ENCODE measurements around the gene ARHGAP9. TPM values are rescaled to one million over a fixed set of nuclear protein-coding genes. Genes with fewer than 3 reads are reported as not detected.

ARHGAP9 gene
- 26.5 TPM for total RNA-seq
- long read RNA-seq, transcript ARHGAP9-204 (16 exons, 2,323 nt): major isoform, 16 of 61 reads
- long read RNA-seq, partial matches to known transcripts: 12 of 61 reads
- long read RNA-seq, other reads (novel, unspliced or antisense): 33 of 61 reads

GRCh38 chr12:57479376-57480115 is at the start of gene ARHGAP9:
TSS of gene ARHGAP9 (minus strand) at chr12:57479866. CDS start at chr12:57479406, 460 bp downstream.
- DNase-seq (ENCODE audit: low spot score): no peak

- no peak for DNase-seq (ENCODE audit: low spot score)
These were observed 49.3 kb upstream of the ARHGAP9 start for GRCh38 chr12:57528831-57529555.

- DNase-seq (ENCODE audit: low spot score): no peak
These were observed 48.5 kb upstream of the ARHGAP9 start for GRCh38 chr12:57528176-57528575.

- DNase-seq (ENCODE audit: low spot score): no peak
These were observed 47.5 kb upstream of the ARHGAP9 start for GRCh38 chr12:57527184-57527583.

GRCh38 chr12:57526477-57527126 is 46.9 kb upstream of the ARHGAP9 start:
- DNase-seq (ENCODE audit: low spot score): no peak

DNA sequence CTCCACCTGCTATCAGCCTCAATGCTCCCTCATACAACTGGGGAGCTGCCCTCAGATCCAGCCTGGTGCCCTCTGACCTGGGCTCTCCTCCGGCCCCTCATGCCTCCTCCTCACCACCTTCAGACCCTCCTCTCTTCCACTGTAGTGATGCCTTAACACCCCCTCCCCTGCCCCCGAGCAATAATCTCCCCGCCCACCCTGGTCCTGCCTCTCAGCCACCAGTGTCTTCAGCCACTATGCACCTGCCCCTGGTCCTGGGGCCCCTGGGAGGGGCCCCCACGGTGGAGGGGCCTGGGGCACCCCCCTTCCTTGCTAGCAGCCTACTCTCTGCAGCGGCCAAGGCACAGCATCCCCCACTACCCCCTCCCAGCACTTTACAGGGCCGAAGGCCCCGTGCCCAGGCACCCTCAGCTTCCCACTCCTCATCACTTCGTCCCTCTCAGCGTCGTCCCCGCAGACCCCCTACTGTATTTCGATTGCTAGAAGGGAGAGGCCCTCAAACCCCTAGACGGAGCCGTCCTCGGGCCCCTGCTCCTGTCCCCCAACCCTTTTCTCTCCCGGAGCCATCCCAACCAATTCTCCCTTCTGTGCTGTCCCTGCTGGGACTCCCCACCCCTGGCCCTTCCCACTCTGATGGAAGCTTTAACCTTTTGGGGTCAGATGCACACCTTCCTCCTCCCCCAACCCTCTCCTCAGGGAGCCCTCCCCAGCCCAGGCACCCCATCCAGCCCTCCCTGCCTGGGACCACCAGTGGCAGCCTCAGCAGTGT is 46.1 kb upstream of the ARHGAP9 start:
- DNase-seq (ENCODE audit: low spot score): no peak

DNA sequence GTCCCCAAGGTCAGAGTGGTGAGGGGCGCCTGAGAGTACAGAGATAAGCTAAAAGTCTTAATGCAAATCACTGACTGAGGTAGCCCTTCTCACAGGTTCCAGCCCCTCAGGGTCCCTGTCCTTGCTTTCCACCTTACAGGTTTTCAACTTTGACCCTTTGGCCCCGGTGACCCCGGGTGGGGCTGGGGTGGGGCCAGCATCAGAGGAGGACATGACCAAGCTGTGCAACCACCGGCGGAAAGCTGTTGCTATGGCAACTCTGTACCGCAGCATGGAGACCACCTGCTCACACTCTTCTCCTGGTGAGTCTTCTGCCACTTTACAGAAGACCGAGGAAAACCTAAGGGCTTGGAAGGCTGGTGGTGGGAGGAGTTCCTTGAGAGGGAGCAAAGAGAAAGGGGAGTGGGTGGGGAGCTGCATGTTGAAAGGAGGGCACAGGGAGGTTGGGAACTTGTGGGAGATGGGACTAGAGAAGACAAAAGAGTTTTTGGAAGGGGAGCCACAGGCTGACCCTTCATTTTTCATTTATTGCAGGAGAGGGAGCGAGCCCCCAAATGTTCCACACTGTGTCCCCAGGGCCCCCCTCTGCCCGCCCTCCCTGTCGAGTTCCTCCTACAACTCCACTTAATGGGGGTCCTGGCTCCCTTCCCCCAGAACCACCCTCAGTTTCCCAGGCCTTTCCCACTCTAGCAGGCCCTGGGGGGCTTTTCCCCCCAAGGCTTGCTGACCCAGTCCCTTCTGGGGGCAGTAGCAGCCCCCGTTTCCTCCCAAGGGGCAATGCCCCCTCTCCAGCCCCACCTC is 45.3 kb upstream of the ARHGAP9 start:
- no peak for DNase-seq (ENCODE audit: low spot score)

GRCh38 chr12:57523706-57524614 is 44.3 kb upstream of the ARHGAP9 start:
- no peak for DNase-seq (ENCODE audit: low spot score)

- DNase-seq (ENCODE audit: low spot score): no peak
These were observed 43.4 kb upstream of the ARHGAP9 start for GRCh38 chr12:57522887-57523705.

- DNase-seq (ENCODE audit: low spot score): peak; percentile 98
These were observed 42.6 kb upstream of the ARHGAP9 start, which contains the start of gene MBD6 for GRCh38 chr12:57522011-57522886. TSS of gene MBD6 (plus strand) at chr12:57522824. CDS start at chr12:57524304, 1,480 bp downstream.

DNA sequence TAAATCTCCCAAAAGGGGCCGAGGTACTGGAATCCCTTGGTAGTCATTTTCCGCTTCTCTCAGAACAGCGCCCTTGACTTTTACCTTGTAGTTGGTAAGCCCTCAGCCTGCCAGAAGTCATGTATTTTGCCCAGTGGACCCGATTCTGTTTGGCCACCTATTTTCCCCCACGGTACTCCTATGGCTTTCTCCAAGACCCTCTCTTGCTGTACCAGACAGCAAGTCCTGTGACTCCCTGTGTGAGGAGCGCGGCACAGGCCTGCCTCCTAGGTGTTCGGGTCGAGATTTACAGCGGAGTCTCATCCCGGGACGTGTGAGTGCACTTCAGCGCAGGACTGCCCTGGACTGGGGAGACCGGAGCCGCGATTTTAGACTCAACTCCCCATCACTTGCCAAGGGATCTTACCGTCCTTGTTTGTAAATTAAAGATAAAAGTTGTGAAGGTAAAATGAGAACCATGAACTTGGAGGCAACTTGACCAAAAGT is 41.9 kb upstream of the ARHGAP9 start:
- no peak for DNase-seq (ENCODE audit: low spot score)

DNA sequence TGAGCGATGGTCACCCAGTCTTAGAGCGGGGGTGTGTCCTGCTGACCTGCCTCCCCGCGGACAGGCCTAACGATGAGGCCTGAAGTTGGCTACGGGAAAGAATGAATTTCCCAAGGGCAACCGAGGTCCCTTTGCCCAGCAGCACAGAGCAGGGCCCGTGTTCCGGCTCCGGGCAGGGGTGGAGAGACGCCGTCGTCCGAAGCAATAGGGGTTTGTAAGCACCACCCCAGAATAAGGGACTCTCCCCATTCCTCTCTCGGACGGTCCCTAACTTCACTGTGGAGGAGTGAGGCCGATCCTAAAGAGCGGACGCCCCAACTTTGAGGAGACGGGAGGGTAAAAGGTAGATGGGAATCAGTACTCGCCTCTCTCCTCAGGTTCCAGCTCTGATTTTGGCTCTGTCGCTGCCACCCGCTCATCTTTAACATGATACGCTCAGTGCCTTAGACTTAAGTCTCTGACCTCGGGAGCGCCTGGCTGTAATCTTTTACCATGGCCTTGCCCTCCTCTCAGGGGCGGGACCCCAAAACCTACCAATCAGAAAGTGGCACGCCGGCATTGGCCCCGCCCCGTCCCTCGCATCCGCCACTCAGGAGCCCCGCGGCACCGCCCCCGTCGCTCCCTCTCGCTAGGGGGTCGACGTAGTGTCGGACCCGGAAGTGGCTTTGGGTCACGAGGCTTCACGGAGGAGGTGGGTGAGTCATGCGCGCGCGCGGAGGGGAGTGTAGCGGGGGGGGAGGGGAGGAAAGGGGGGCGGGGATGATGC is 40.6 kb upstream of the ARHGAP9 start, which contains the start of gene DDIT3:
Gene DDIT3 (minus strand): TSS at position 462 of the 766 bp plus-strand sequence. CDS start 3,108 bp downstream, outside the sequence.
- peak; percentile 100 for DNase-seq (ENCODE audit: low spot score)

DNA sequence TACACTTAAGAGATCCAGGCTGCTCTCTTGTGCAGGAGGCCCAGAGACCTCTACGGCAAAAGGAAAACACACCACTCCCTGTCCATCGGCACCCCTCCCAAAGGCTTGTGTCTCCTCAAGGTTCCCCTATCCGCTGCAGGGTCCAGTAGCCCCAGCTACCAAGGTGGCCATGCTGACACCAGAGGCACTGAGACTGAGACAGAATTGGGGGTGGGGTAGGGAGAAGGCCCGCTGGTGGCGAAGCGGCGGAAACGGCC is 40.1 kb upstream of the ARHGAP9 start:
- no peak for DNase-seq (ENCODE audit: low spot score)

DNA sequence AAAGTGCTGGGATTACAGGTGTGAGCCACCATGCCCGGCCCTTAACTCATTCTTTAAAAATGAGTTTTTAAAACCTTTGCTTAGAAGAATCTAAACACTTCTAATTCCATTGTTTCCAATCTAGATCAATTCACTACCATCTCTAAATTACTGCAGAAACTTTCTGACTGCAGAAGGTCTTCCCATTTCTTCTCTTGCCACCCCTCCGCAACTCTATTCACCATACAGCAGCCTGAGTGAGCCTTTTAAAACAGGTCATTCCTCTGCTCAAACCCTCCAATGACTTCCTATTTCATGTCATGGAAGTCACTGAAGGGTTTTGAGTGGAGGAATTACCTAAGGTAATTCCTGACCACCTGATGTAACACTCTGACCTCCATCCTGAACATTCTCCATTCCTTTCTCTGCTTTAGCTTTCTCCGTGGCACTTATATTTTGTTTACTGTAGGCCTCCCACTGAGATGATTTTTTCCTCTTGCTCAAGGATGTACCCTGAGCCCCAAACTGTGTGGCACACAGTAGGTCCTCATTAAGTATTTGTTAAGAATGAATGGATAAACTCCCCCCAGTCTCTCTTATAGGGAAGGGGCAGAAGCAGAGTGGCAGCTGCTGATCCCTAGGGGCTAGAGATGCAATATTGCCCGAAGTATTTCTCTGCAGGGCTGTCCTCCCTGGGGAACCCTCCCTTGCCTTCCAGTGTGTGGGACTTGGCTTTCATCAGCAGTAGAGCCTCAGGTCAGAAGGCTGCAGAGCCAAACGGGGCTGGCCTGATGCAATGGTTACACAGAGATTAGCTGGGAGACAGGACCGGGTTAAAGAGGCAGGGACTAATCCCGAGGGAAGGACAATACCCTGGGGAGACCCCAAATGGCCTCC is 39.5 kb upstream of the ARHGAP9 start:
- no peak for DNase-seq (ENCODE audit: low spot score)

GRCh38 chr12:57518176-57518919 is 38.7 kb upstream of the ARHGAP9 start:
- DNase-seq (ENCODE audit: low spot score): no peak
